WTC11 (cell line): ENCODE data around the gene ASF1A. TPM values are rescaled to one million over a fixed set of nuclear protein-coding genes. Genes with fewer than 3 reads are reported as not detected.

Experiments
- ATAC-seq: fragments of 200-7000 bp; cut with Tn5 transposase; 2 replicates; pipeline ENCODE4 v1.10.0; 2021; ENCODE audit warnings: mild to moderate bottlenecking, moderate library complexity
- CTCF ChIA-PET: fragments of 300-600 bp; sonication (Branson Sonifier 250); formaldehyde crosslinking; loops from one replicate; lab custom pipeline; 2021; ENCODE audit warnings: antibody characterized with exemption; lab: Charles Lee
- POLR2A ChIA-PET: fragments of 350-600 bp; sonication (Branson Sonifier 250); formaldehyde crosslinking; loops from one replicate; lab custom pipeline; 2021; ENCODE audit warnings: antibody characterized with exemption; lab: Charles Lee
- DNase-seq: peaks from one replicate; pipeline ENCODE4 v3.0.0; 2021; ENCODE audit warnings: low spot score
- H3K27ac Mint-ChIP-seq: 2 replicates; pipeline ENCODE4 v1.8.0; 2021; ENCODE audit warnings: mixed read lengths
- H3K27me3 Mint-ChIP-seq: 2 replicates; pipeline ENCODE4 v1.8.0; 2021; ENCODE audit warnings: low read depth, mild to moderate bottlenecking, moderate library complexity, mixed read lengths
- H3K36me3 Mint-ChIP-seq: 2 replicates; pipeline ENCODE4 v1.8.0; 2021; ENCODE audit warnings: mixed read lengths
- H3K4me1 Mint-ChIP-seq: 2 replicates; pipeline ENCODE4 v1.8.0; 2022; ENCODE audit warnings: mixed read lengths
- H3K4me3 Mint-ChIP-seq: 2 replicates; pipeline ENCODE4 v1.8.0; 2021; ENCODE audit warnings: mild to moderate bottlenecking, moderate library complexity, mixed read lengths
- H3K9me3 Mint-ChIP-seq: 2 replicates; pipeline ENCODE4 v1.8.0; 2021; ENCODE audit warnings: mixed read lengths
- ATF1 ChIP-seq: sonication (generic); formaldehyde crosslinking; IDR thresholded peaks from 2 replicates; pipeline ENCODE4 v1.8.1; 2023; ENCODE audit warnings: mild to moderate bottlenecking, moderate library complexity, missing genetic modification reagents
- CBFB ChIP-seq: sonication (generic); formaldehyde crosslinking; IDR thresholded peaks from 2 replicates; pipeline ENCODE4 v1.8.1; 2022; ENCODE audit warnings: mild to moderate bottlenecking, low read depth, missing genetic modification reagents
- ETV6 ChIP-seq: sonication (generic); formaldehyde crosslinking; IDR thresholded peaks from 2 replicates; pipeline ENCODE4 v1.8.1; 2022; ENCODE audit warnings: mild to moderate bottlenecking, missing genetic modification reagents
- GABPB1 ChIP-seq: sonication (generic); formaldehyde crosslinking; IDR thresholded peaks from 2 replicates; pipeline ENCODE4 v1.8.1; 2023; ENCODE audit warnings: mild to moderate bottlenecking, missing genetic modification reagents
- JAZF1 ChIP-seq: fragments of 250-450 bp; sonication (Bioruptor Pico); IDR thresholded peaks from 2 replicates; pipeline ENCODE4 v1.9.0; 2021; ENCODE audit warnings: moderate library complexity, mild to moderate bottlenecking, inconsistent platforms
- JUN ChIP-seq: sonication (generic); formaldehyde crosslinking; IDR thresholded peaks from 2 replicates; pipeline ENCODE4 v1.8.0; 2023; ENCODE audit warnings: mild to moderate bottlenecking, missing genetic modification reagents
- KAT7 ChIP-seq: sonication (generic); formaldehyde crosslinking; IDR thresholded peaks from 2 replicates; pipeline ENCODE4 v1.8.1; 2023; ENCODE audit warnings: missing genetic modification reagents, mild to moderate bottlenecking, borderline replicate concordance
- NFATC4 ChIP-seq: fragments of 250-450 bp; sonication (Bioruptor Pico); IDR thresholded peaks from 2 replicates; pipeline ENCODE4 v1.9.0; 2021; ENCODE audit warnings: mild to moderate bottlenecking
- NFE2L1 ChIP-seq: sonication (generic); formaldehyde crosslinking; IDR thresholded peaks from 2 replicates; pipeline ENCODE4 v1.8.1; 2023; ENCODE audit warnings: missing genetic modification reagents
- NFYB ChIP-seq: sonication (generic); formaldehyde crosslinking; conservative IDR thresholded peaks from 2 replicates; pipeline ENCODE4 v1.8.0; 2022; ENCODE audit warnings: low read depth, missing genetic modification reagents
- NR1H2 ChIP-seq: sonication (generic); formaldehyde crosslinking; IDR thresholded peaks from 2 replicates; pipeline ENCODE4 v1.9.0; 2021; ENCODE audit warnings: mild to moderate bottlenecking, moderate library complexity, missing genetic modification reagents
- NR2C2 ChIP-seq: sonication (generic); formaldehyde crosslinking; IDR thresholded peaks from 2 replicates; pipeline ENCODE4 v1.8.0; 2022; ENCODE audit warnings: mild to moderate bottlenecking, missing genetic modification reagents
- PRRX2 ChIP-seq: fragments of 250-450 bp; sonication (Bioruptor Pico); IDR thresholded peaks from 2 replicates; pipeline ENCODE4 v1.8.0; 2021; ENCODE audit warnings: mild to moderate bottlenecking
- RORB ChIP-seq: fragments of 250-450 bp; sonication (Bioruptor Pico); IDR thresholded peaks from 2 replicates; pipeline ENCODE4 v1.9.0; 2021; ENCODE audit warnings: mild to moderate bottlenecking
- SMAD3 ChIP-seq: sonication (generic); formaldehyde crosslinking; IDR thresholded peaks from 2 replicates; pipeline ENCODE4 v1.8.0; 2022; ENCODE audit warnings: missing genetic modification reagents, mild to moderate bottlenecking, borderline replicate concordance
- SMAD4 ChIP-seq: sonication (generic); formaldehyde crosslinking; IDR thresholded peaks from 2 replicates; pipeline ENCODE4 v1.8.0; 2022; ENCODE audit warnings: mild to moderate bottlenecking, missing genetic modification reagents
- SP1 ChIP-seq: sonication (generic); formaldehyde crosslinking; conservative IDR thresholded peaks from 2 replicates; pipeline ENCODE4 v1.8.1; 2022; ENCODE audit warnings: missing genetic modification reagents
- TEAD4 ChIP-seq: sonication (generic); formaldehyde crosslinking; IDR thresholded peaks from 2 replicates; pipeline ENCODE4 v1.8.0; 2022; ENCODE audit warnings: mild to moderate bottlenecking, missing genetic modification reagents
- ZNF138 ChIP-seq: sonication (generic); formaldehyde crosslinking; conservative IDR thresholded peaks from 2 replicates; pipeline ENCODE4 v1.8.1; 2022; ENCODE audit warnings: mild to moderate bottlenecking, moderate library complexity, missing genetic modification reagents
- ZNF263 ChIP-seq: sonication (generic); formaldehyde crosslinking; IDR thresholded peaks from 2 replicates; pipeline ENCODE4 v1.8.1; 2022; ENCODE audit warnings: low read depth, mild to moderate bottlenecking, moderate library complexity, missing genetic modification reagents
- ZNF532 ChIP-seq: fragments of 250-450 bp; sonication (Bioruptor Pico); IDR thresholded peaks from 2 replicates; pipeline ENCODE4 v1.9.0; 2021; ENCODE audit warnings: mild to moderate bottlenecking, borderline replicate concordance
- total RNA-seq: library from RNA; stranded (reverse); gene quantifications from 3 replicates; pipeline ENCODE4 v1.2.3, GENCODE V29; 2021
- TF ChIP-seq, protein P1 (sequence below): sonication (generic); formaldehyde crosslinking; IDR thresholded peaks from 2 replicates; pipeline ENCODE4 v1.8.1; 2022; ENCODE audit warnings: mild to moderate bottlenecking, missing genetic modification reagents, moderate library complexity, borderline replicate concordance
- TF ChIP-seq, protein P2 (sequence below): sonication (generic); formaldehyde crosslinking; IDR thresholded peaks from 2 replicates; pipeline ENCODE4 v1.8.1; 2023; ENCODE audit warnings: mild to moderate bottlenecking, missing genetic modification reagents, moderate library complexity
- TF ChIP-seq, protein P3 (sequence below): sonication (generic); formaldehyde crosslinking; IDR thresholded peaks from 2 replicates; pipeline ENCODE4 v1.8.0; 2022; ENCODE audit warnings: mild to moderate bottlenecking, missing genetic modification reagents
- TF ChIP-seq, protein P4 (sequence below): fragments of 250-450 bp; sonication (Bioruptor Pico); IDR thresholded peaks from 2 replicates; pipeline ENCODE4 v1.9.0; 2021; ENCODE audit warnings: mild to moderate bottlenecking

The ASF1A gene
- total RNA-seq, 1 experiment from 2014 or later = 36.7 TPM

DNA sequence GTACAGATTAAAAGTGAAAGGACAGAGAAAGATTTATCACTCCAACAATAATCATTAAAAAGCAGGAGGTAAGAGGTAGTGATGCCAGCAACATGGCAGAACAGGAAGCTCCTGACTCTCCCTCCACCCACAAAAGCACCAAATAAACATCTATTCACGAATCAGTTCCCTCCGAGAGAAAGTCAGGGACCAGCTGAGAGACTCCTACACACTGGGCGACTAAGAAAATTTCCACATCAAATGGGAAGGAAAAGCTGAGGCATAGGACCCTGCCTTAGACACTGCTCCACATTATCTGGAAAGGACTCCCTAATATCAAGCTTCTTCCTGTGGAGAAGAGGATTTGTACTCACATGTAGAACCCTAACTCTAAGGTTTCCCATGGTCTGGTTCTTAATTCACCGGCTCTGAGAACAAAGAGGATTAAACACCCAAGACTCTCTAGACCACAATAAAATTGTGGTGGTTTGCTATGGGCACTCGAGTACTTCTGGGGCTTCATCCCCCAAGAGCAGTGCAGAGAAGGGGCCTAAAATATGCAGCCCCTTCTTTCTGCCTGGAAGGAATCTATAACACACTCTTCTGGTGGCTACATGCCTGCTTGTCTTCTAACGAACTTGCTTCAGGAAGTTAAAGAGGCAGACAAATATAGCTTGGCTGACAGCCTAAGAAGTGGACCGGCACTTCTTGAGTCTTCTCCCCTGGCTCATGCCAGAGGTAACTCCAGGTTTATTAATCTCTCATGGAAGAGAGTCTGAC, 29.4 kb upstream of the ASF1A start:
- no peak; the same call in 1 of the 2 replicates for ATAC-seq
- no peak for DNase-seq
- POLR2A ChIA-PET = no interaction called here
- H3K36me3 Mint-ChIP-seq = peaks cover 7% of the 10 kb centered on the region
- peaks cover 10% of the 10 kb centered on the region for H3K4me1 Mint-ChIP-seq
- no peak overlapping the region for H3K27ac Mint-ChIP-seq
- H3K4me3 Mint-ChIP-seq = no peak overlapping the region
- CTCF ChIA-PET = interaction anchor here (1.3 kb wide), 1 partner anchor 18 kb away, joined by 3 read pairs; no protein-coding TSS in a partner anchor
- TF ChIP-seq NFYB (CRISPR knock-in tag) (no peak), ZNF138 (CRISPR knock-in tag) (no peak), ZNF263 (CRISPR knock-in tag) (no peak), JUN (CRISPR knock-in tag) (no peak), NFATC4 (CRISPR knock-in tag) (no peak), JAZF1 (CRISPR knock-in tag) (no peak), SP1 (no peak), CBFB (CRISPR knock-in tag) (no peak), ATF1 (CRISPR knock-in tag) (no peak), SMAD3 (CRISPR knock-in tag) (no peak)
- TF ChIP-seq, protein P1, sequence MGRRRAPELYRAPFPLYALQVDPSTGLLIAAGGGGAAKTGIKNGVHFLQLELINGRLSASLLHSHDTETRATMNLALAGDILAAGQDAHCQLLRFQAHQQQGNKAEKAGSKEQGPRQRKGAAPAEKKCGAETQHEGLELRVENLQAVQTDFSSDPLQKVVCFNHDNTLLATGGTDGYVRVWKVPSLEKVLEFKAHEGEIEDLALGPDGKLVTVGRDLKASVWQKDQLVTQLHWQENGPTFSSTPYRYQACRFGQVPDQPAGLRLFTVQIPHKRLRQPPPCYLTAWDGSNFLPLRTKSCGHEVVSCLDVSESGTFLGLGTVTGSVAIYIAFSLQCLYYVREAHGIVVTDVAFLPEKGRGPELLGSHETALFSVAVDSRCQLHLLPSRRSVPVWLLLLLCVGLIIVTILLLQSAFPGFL (CRISPR knock-in tag) = no peak
- peaks cover 26% of the 10 kb centered on the region for H3K9me3 Mint-ChIP-seq
- no peaks in the 10 kb centered on the region for H3K27me3 Mint-ChIP-seq

GRCh38 chr6:118865100-118865391, 28.9 kb upstream of the ASF1A start:
- H3K27me3 Mint-ChIP-seq = no peaks in the 10 kb centered on the region
- CTCF ChIA-PET = no interaction called here
- H3K4me1 Mint-ChIP-seq = peaks cover 4% of the 10 kb centered on the region
- POLR2A ChIA-PET = no interaction called here
- peaks cover 7% of the 10 kb centered on the region for H3K36me3 Mint-ChIP-seq
- no peak overlapping the region for H3K27ac Mint-ChIP-seq
- no peak for TF ChIP-seq TEAD4 (CRISPR knock-in tag)
- no peak for TF ChIP-seq RORB (CRISPR knock-in tag)
- TF ChIP-seq, protein P2, sequence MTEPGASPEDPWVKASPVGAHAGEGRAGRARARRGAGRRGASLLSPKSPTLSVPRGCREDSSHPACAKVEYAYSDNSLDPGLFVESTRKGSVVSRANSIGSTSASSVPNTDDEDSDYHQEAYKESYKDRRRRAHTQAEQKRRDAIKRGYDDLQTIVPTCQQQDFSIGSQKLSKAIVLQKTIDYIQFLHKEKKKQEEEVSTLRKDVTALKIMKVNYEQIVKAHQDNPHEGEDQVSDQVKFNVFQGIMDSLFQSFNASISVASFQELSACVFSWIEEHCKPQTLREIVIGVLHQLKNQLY (CRISPR knock-in tag) = no peak
- TF ChIP-seq, protein P3, sequence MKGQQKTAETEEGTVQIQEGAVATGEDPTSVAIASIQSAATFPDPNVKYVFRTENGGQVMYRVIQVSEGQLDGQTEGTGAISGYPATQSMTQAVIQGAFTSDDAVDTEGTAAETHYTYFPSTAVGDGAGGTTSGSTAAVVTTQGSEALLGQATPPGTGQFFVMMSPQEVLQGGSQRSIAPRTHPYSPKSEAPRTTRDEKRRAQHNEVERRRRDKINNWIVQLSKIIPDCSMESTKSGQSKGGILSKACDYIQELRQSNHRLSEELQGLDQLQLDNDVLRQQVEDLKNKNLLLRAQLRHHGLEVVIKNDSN (CRISPR knock-in tag) = no peak
- no peak for TF ChIP-seq NFYB (CRISPR knock-in tag)
- TF ChIP-seq ZNF532 (CRISPR knock-in tag) = no peak
- no peak for TF ChIP-seq NFATC4 (CRISPR knock-in tag)
- TF ChIP-seq NFE2L1 (CRISPR knock-in tag) = no peak
- TF ChIP-seq ETV6 = no peak
- no peak for TF ChIP-seq NR2C2
- no peak for TF ChIP-seq PRRX2 (CRISPR knock-in tag)
- no peak for TF ChIP-seq NR1H2 (CRISPR knock-in tag)
- TF ChIP-seq, protein P4, sequence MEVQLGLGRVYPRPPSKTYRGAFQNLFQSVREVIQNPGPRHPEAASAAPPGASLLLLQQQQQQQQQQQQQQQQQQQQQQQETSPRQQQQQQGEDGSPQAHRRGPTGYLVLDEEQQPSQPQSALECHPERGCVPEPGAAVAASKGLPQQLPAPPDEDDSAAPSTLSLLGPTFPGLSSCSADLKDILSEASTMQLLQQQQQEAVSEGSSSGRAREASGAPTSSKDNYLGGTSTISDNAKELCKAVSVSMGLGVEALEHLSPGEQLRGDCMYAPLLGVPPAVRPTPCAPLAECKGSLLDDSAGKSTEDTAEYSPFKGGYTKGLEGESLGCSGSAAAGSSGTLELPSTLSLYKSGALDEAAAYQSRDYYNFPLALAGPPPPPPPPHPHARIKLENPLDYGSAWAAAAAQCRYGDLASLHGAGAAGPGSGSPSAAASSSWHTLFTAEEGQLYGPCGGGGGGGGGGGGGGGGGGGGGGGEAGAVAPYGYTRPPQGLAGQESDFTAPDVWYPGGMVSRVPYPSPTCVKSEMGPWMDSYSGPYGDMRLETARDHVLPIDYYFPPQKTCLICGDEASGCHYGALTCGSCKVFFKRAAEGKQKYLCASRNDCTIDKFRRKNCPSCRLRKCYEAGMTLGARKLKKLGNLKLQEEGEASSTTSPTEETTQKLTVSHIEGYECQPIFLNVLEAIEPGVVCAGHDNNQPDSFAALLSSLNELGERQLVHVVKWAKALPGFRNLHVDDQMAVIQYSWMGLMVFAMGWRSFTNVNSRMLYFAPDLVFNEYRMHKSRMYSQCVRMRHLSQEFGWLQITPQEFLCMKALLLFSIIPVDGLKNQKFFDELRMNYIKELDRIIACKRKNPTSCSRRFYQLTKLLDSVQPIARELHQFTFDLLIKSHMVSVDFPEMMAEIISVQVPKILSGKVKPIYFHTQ (CRISPR knock-in tag) = no peak
- TF ChIP-seq GABPB1 (CRISPR knock-in tag) = no peak
- no peak for TF ChIP-seq KAT7
- no peak for TF ChIP-seq SMAD4
- TF ChIP-seq, all 79 proteins: peak for 0
- ATAC-seq (no peak), DNase-seq (no peak)
- Mint-ChIP-seq H3K9me3 (peaks cover 32% of the 10 kb centered on the region), H3K4me3 (no peak overlapping the region)
